K562 (cell line): ENCODE results near the gene TBC1D7.

Source experiments
- FOXP1 ChIP-seq: sonication (generic); formaldehyde crosslinking; IDR thresholded peaks from 2 replicates; pipeline ENCODE4 v1.8.0; 2022; ENCODE audit warnings: mild to moderate bottlenecking, missing genetic modification reagents
- SIN3B ChIP-seq: fragments of 450-650 bp; IDR thresholded peaks from 2 replicates; pipeline ENCODE4 v1.6.1; 2017; ENCODE audit warnings: low read depth, mild to moderate bottlenecking, moderate library complexity
- SRSF9 ChIP-seq: fragments of 200-400 bp; formaldehyde crosslinking; IDR thresholded peaks from 2 replicates; pipeline ENCODE4 v1.6.1; 2017; ENCODE audit warnings: low read depth, low read length, borderline replicate concordance
- TF ChIP-seq, protein P1 (sequence below): fragments of 450-650 bp; formaldehyde crosslinking; IDR thresholded peaks from 2 replicates; pipeline ENCODE4 v1.4.0; 2020; ENCODE audit warnings: mild to moderate bottlenecking, moderate library complexity

DNA sequence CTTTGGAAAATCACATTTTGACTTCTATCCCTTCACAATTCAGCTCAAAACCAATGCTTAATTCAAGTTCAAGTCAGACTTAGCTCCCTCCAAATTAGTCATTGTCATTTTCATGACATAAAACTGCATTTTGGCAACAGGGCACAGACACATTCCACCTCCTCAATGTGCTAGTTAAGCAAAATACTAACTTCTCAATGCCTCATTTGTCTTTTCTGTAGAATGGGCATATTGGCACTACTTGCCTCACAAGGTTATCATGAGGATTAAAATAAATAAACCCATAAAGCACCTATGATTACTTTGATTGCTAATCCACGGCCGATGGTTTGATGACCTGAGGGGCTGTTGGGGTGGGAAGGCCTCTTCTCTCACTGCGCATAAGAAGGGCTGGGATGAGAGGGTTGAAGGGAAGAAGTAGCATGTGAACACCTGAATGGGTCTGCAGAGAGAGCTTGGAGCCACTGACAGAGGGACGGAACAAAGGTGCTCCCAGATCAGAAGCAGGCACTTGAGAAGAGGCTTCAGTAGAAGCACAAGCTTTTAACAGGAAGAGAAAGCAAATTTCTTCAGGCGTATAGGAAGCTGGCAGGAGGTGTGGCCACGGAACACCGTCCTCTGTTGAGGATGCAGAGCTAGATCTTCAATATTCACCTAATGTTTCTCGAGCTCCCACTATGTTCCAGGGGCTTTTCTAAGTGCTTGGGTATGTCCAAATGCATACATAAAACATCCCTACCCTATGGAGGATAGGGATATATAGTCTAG, 11.7 kb upstream of the TBC1D7 start:
- TF ChIP-seq SIN3B: no peak
- no peak for TF ChIP-seq SRSF9
- TF ChIP-seq, protein P1, sequence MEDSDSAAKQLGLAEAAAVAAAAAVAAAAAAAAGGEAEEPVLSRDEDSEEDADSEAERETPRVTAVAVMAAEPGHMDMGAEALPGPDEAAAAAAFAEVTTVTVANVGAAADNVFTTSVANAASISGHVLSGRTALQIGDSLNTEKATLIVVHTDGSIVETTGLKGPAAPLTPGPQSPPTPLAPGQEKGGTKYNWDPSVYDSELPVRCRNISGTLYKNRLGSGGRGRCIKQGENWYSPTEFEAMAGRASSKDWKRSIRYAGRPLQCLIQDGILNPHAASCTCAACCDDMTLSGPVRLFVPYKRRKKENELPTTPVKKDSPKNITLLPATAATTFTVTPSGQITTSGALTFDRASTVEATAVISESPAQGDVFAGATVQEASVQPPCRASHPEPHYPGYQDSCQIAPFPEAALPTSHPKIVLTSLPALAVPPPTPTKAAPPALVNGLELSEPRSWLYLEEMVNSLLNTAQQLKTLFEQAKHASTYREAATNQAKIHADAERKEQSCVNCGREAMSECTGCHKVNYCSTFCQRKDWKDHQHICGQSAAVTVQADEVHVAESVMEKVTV (CRISPR knock-in tag): no peak
- TF ChIP-seq FOXP1: no peak
